ENCODE measurements around the gene TEKT1. TPM values are rescaled to one million over a fixed set of nuclear protein-coding genes. Genes with fewer than 3 reads are reported as not detected.

Gene TEKT1
- total RNA-seq, 1 donor from 2014 or later, result not detected

Other genes starting within 250 kb of the TEKT1 start
- gene KIAA0753, start 191.0 kb downstream of the TEKT1 start, total RNA-seq (ENCODE audit: unreplicated experiment), result 25.6 TPM
- gene TXNDC17, start 190.7 kb downstream of the TEKT1 start, total RNA-seq (ENCODE audit: unreplicated experiment), result 89.5 TPM
- 12.7 TPM for gene MED31, start 180.1 kb downstream of the TEKT1 start, total RNA-seq (ENCODE audit: unreplicated experiment)
- gene C17orf100, start 180.0 kb downstream of the TEKT1 start, total RNA-seq (ENCODE audit: unreplicated experiment), result 4.6 TPM
- gene SLC13A5, start 118.4 kb downstream of the TEKT1 start, total RNA-seq (ENCODE audit: unreplicated experiment), result not detected
- gene XAF1, start 75.7 kb downstream of the TEKT1 start, total RNA-seq (ENCODE audit: unreplicated experiment), result not detected
- not detected for gene FBXO39, start 55.5 kb downstream of the TEKT1 start, total RNA-seq (ENCODE audit: unreplicated experiment)
- not detected for gene ALOX12, start 164.3 kb upstream of the TEKT1 start, total RNA-seq (ENCODE audit: unreplicated experiment)
- gene RNASEK, start 180.9 kb upstream of the TEKT1 start, total RNA-seq (ENCODE audit: unreplicated experiment), result 179 TPM
- not detected for gene BCL6B, start 191.3 kb upstream of the TEKT1 start, total RNA-seq (ENCODE audit: unreplicated experiment)
- gene SLC16A13, start 204.3 kb upstream of the TEKT1 start, total RNA-seq (ENCODE audit: unreplicated experiment), result 2.9 TPM
- 0.54 TPM for gene SLC16A11, start 212.4 kb upstream of the TEKT1 start, total RNA-seq (ENCODE audit: unreplicated experiment)
- not detected for gene CLEC10A, start 248.5 kb upstream of the TEKT1 start, total RNA-seq (ENCODE audit: unreplicated experiment)